Sigmoid colon (tissue), 7 donors: Measurements from ENCODE around the gene TUBGCP2. TPM values are rescaled to one million over a fixed set of nuclear protein-coding genes. Genes with fewer than 3 reads are reported as not detected.
A peak's percentile ranks its signal among the peaks of the same experiment; 100 is the strongest.

Experiments used
- DNase-seq: peaks from one replicate; pipeline ENCODE4 v3.0.0-alpha.2; 2019
- H3K27ac ChIP-seq, 4 donors: fragments of 200-600 bp; sonication (generic); one replicate each; pipeline ENCODE4 v1.5.1; 2016 to 2019; ENCODE audit warnings: mild to moderate bottlenecking in 1 of 4
- H3K27me3 ChIP-seq, 3 donors: fragments of 200-600 bp; sonication (generic); one replicate each; pipeline ENCODE4 v1.5.1; 2019; ENCODE audit warnings: mild to moderate bottlenecking in 1 of 3
- H3K36me3 ChIP-seq, 4 donors: fragments of 200-600 bp; sonication (generic); one replicate each; pipeline ENCODE4 v1.5.1; 2016 to 2019
- H3K4me1 ChIP-seq, 4 donors: fragments of 200-600 bp; sonication (generic); one replicate each; pipeline ENCODE4 v1.5.1; 2017 to 2019
- H3K4me3 ChIP-seq, 4 donors: fragments of 200-600 bp; sonication (generic); one replicate each; pipeline ENCODE4 v1.5.1; 2017 to 2019; ENCODE audit warnings: mild to moderate bottlenecking in 2 of 4, moderate library complexity in 1 of 4
- H3K9me3 ChIP-seq, 4 donors: fragments of 200-600 bp in 3 of 4; sonication (generic) in 3 of 4; one replicate each; pipeline versions ENCODE4 v1.5.1 to v1.6.1; 2013 to 2019
- EP300 ChIP-seq, 4 donors: sonication (generic); formaldehyde crosslinking; IDR thresholded peaks; one replicate each; pipeline ENCODE4 v1.6.1; 2017; ENCODE audit warnings: antibody characterized with exemption in 4 of 4
- POLR2A ChIP-seq, 2 donors: fragments of 450-650 bp; IDR thresholded peaks; one replicate each; pipeline ENCODE4 v1.6.1; 2016; ENCODE audit warnings: antibody characterized with exemption in 2 of 2, mild to moderate bottlenecking in 2 of 2, moderate library complexity in 2 of 2
- POLR2AphosphoS5 ChIP-seq, 4 donors: sonication (generic); formaldehyde crosslinking; IDR thresholded peaks; one replicate each; pipeline ENCODE4 v1.6.1; 2017; ENCODE audit warnings: antibody characterized with exemption in 4 of 4
- WGBS, 2 donors: extraction: QIAGEN DNeasy Blood & Tissue Kit; methylation state at CpG; one replicate each; pipeline ENCODE4 v1.1.7; 2013; 5-methylcytosine and 5-hydroxymethylcytosine counted together
- intact Hi-C: fragments of 100-400 bp; cut with DNase I; formaldehyde crosslinking; loops from one replicate; pipeline ENCODE4 v1.15.1; 2023
- polyA plus RNA-seq, 3 donors: library from polyadenylated mRNA; stranded (reverse); fragments of 200-250 nt; gene quantifications; one replicate each; pipeline ENCODE4 v1.2.3, GENCODE V29; 2013
- total RNA-seq, 4 donors: library from RNA; depleted of rRNA; stranded (reverse); fragments of >200 nt; gene quantifications; one replicate each; pipeline ENCODE4 v1.1.0, GENCODE V29; 2016
- TF ChIP-seq, protein P1 (sequence below), 4 experiments: fragments of 450-650 bp in 3 of 4; fragments of 200-600 bp in 1 of 4; IDR thresholded peaks; one replicate each; pipeline ENCODE4 v1.5.1; 2016 to 2019; ENCODE audit warnings: antibody characterized with exemption in 4 of 4, mild to moderate bottlenecking in 3 of 4, moderate library complexity in 2 of 4
- donor health status: healthy with polysubstance abuse.
- donor health status: Bipolar disorder and iron deficiency.
- donor health status: healthy.

The TUBGCP2 gene
- total and polyA plus RNA-seq, 7 donors: 13.8 to 51.1 (median 27.2) TPM

- Histone ChIP-seq H3K4me3 (peak overlapping the region in 3 of 4 donors; percentile 16 to 40 (median 30)), H3K27ac (no peak overlapping the region), H3K9me3 (no peaks in the 10 kb centered on the region), H3K36me3 (no peaks in the 10 kb centered on the region), H3K27me3 (peaks cover 0 to 33% (median 16%) of the 10 kb centered on the region in 3 donors), H3K4me1 (peaks cover 0 to 23% (median 18%) of the 10 kb centered on the region in 4 donors)
- WGBS, 2 donors: 7% methylated on average over 51 of the region's 51 CpGs
- intact Hi-C loops: no loop called here
- TF ChIP-seq, protein P1, sequence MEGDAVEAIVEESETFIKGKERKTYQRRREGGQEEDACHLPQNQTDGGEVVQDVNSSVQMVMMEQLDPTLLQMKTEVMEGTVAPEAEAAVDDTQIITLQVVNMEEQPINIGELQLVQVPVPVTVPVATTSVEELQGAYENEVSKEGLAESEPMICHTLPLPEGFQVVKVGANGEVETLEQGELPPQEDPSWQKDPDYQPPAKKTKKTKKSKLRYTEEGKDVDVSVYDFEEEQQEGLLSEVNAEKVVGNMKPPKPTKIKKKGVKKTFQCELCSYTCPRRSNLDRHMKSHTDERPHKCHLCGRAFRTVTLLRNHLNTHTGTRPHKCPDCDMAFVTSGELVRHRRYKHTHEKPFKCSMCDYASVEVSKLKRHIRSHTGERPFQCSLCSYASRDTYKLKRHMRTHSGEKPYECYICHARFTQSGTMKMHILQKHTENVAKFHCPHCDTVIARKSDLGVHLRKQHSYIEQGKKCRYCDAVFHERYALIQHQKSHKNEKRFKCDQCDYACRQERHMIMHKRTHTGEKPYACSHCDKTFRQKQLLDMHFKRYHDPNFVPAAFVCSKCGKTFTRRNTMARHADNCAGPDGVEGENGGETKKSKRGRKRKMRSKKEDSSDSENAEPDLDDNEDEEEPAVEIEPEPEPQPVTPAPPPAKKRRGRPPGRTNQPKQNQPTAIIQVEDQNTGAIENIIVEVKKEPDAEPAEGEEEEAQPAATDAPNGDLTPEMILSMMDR (IDR thresholded peaks at IDR 0.05): peak; percentile 34 to 68 (median 46)
- no peak for TF ChIP-seq POLR2AphosphoS5 (IDR thresholded peaks at IDR 0.05)
- no peak for DNase-seq
These were observed 9.9 kb upstream of the TUBGCP2 start for GRCh38 chr10:133318494-133319127.

DNA sequence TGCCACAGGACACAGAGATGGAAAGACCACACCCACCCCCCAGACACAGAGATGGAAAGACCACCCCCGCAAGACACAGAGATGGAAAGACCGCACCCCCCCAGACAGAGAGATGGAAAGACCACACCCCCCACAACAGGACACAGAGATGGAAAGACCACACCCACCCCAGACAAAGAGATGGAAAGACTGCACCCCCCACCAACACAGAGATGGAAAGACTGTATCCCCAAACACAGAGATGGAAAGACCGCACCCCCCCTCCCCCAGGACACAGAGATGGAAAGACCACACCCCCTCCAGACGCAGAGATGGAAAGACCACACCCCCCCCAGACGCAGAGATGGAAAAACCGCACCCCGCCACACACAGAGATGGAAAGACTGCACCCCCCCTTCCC lies 8.1 kb upstream of the TUBGCP2 start:
- no peak for DNase-seq
- intact Hi-C loops: no loop called here

GRCh38 chr10:133316266-133316665 lies 7.6 kb upstream of the TUBGCP2 start:
- Histone ChIP-seq H3K36me3 (peaks cover 0 to 20% (median 8%) of the 10 kb centered on the region in 4 donors), H3K27ac (no peak overlapping the region), H3K27me3 (peaks cover 0 to 25% (median 16%) of the 10 kb centered on the region in 3 donors), H3K4me1 (peaks cover 0 to 23% (median 18%) of the 10 kb centered on the region in 4 donors), H3K9me3 (no peaks in the 10 kb centered on the region), H3K4me3 (no peak overlapping the region)
- intact Hi-C loops: no loop called here
- 88 to 89% methylated on average over 9 of the region's 9 CpGs for WGBS, 2 donors
- TF ChIP-seq EP300 (IDR thresholded peaks at IDR 0.05) (no peak), POLR2AphosphoS5 (IDR thresholded peaks at IDR 0.05) (no peak), POLR2A (IDR thresholded peaks at IDR 0.05) (no peak)
- TF ChIP-seq, protein P1 (IDR thresholded peaks at IDR 0.05): no peak
- no peak for DNase-seq

More for the DNA sequence above, 8.1 kb upstream of the TUBGCP2 start:
- TF ChIP-seq EP300 (IDR thresholded peaks at IDR 0.05) (no peak), POLR2AphosphoS5 (IDR thresholded peaks at IDR 0.05) (no peak), POLR2A (IDR thresholded peaks at IDR 0.05) (no peak)
- TF ChIP-seq, protein P1 (IDR thresholded peaks at IDR 0.05): no peak
- H3K9me3 ChIP-seq: no peaks in the 10 kb centered on the region
- peaks cover 0 to 23% (median 18%) of the 10 kb centered on the region in 4 donors for H3K4me1 ChIP-seq
- no peak overlapping the region for H3K4me3 ChIP-seq
- H3K36me3 ChIP-seq: peaks cover 0 to 16% (median 6%) of the 10 kb centered on the region in 4 donors
- H3K27me3 ChIP-seq: peaks cover 0 to 25% (median 16%) of the 10 kb centered on the region in 3 donors
- H3K27ac ChIP-seq: no peak overlapping the region
- 70 to 85% methylated on average over 7 of the region's 7 CpGs for WGBS, 2 donors

GRCh38 chr10:133315847-133316246 lies 7.2 kb upstream of the TUBGCP2 start:
- 82 to 88% methylated on average over 5 of the region's 5 CpGs for WGBS, 2 donors
- Histone ChIP-seq H3K27me3 (peaks cover 0 to 20% (median 16%) of the 10 kb centered on the region in 3 donors), H3K4me1 (peaks cover 0 to 23% (median 18%) of the 10 kb centered on the region in 4 donors), H3K36me3 (peaks cover 0 to 22% (median 8%) of the 10 kb centered on the region in 4 donors), H3K27ac (no peak overlapping the region), H3K4me3 (no peak overlapping the region), H3K9me3 (no peaks in the 10 kb centered on the region)
- intact Hi-C loops: no loop called here
- DNase-seq: no peak
- TF ChIP-seq POLR2A (IDR thresholded peaks at IDR 0.05) (no peak), EP300 (IDR thresholded peaks at IDR 0.05) (no peak), POLR2AphosphoS5 (IDR thresholded peaks at IDR 0.05) (no peak)
- TF ChIP-seq, protein P1 (IDR thresholded peaks at IDR 0.05): no peak
